ENCODE results near the gene IGF2R.

The IGF2R gene

GRCh38 chr6:160092602-160093001 lies 123.7 kb downstream of the IGF2R start:
- ChIA-PET POLR2A (ENCODE audit: low non-redundant PET) (no interaction called here), CTCF (interaction anchor here (0.7 kb wide), 2 partner anchors 62 to 229 kb away, joined by 3 to 4 read pairs; no protein-coding TSS in a partner anchor)
- no peak for TF ChIP-seq CTCF (conservative IDR thresholded peaks at IDR 0.05; ENCODE audit: low read depth)
- DNase-seq (ENCODE audit: low spot score) = no peak
- no peak overlapping the region for H3K27ac ChIP-seq

GRCh38 chr6:160093061-160093460 lies 124.2 kb downstream of the IGF2R start:
- ChIA-PET POLR2A (ENCODE audit: low non-redundant PET) (no interaction called here), CTCF (interaction anchor here (0.6 to 0.7 kb wide), 2 partner anchors 15 to 229 kb away, joined by 3 read pairs; no protein-coding TSS in a partner anchor)
- no peak overlapping the region for H3K27ac ChIP-seq
- TF ChIP-seq CTCF (conservative IDR thresholded peaks at IDR 0.05; ENCODE audit: low read depth) = no peak
- no peak for DNase-seq (ENCODE audit: low spot score)

GRCh38 chr6:160093946-160094345 lies 125.1 kb downstream of the IGF2R start:
- DNase-seq (ENCODE audit: low spot score) = no peak
- no peak for TF ChIP-seq CTCF (conservative IDR thresholded peaks at IDR 0.05; ENCODE audit: low read depth)
- ChIA-PET POLR2A (ENCODE audit: low non-redundant PET) (no interaction called here), CTCF (no interaction called here)
- no peak overlapping the region for H3K27ac ChIP-seq

GRCh38 chr6:160095146-160095845 lies 126.4 kb downstream of the IGF2R start:
- DNase-seq (ENCODE audit: low spot score) = no peak
- POLR2A ChIA-PET (ENCODE audit: low non-redundant PET) = no interaction called here
- H3K27ac ChIP-seq = no peak overlapping the region
- CTCF ChIA-PET = interaction anchor here (0.6 kb wide), 2 partner anchors 338 to 564 kb away, joined by 5 read pairs; no protein-coding TSS in a partner anchor
- no peak for TF ChIP-seq CTCF (conservative IDR thresholded peaks at IDR 0.05; ENCODE audit: low read depth)

GRCh38 chr6:160101277-160102205 lies 132.7 kb downstream of the IGF2R start:
- CTCF ChIA-PET = interaction anchor here (0.6 kb wide), 1 partner anchor 19 kb away, joined by 4 read pairs; no protein-coding TSS in a partner anchor
- POLR2A ChIA-PET (ENCODE audit: low non-redundant PET) = no interaction called here
- DNase-seq (ENCODE audit: low spot score) = no peak
- peak overlapping the region; percentile 19 for H3K27ac ChIP-seq
- TF ChIP-seq CTCF (conservative IDR thresholded peaks at IDR 0.05; ENCODE audit: low read depth) = no peak

- peak overlapping the region; percentile 19 for H3K27ac ChIP-seq
- CTCF ChIA-PET = interaction anchor here (0.6 kb wide), 1 partner anchor 19 kb away, joined by 4 read pairs; no protein-coding TSS in a partner anchor
- TF ChIP-seq CTCF (conservative IDR thresholded peaks at IDR 0.05; ENCODE audit: low read depth) = no peak
- no peak for DNase-seq (ENCODE audit: low spot score)
- POLR2A ChIA-PET (ENCODE audit: low non-redundant PET) = no interaction called here
These were observed 133.5 kb downstream of the IGF2R start for GRCh38 chr6:160102399-160102798.
